K562 (cell line): ENCODE results near the gene CSNK2A1. TPM values are rescaled to one million over a fixed set of nuclear protein-coding genes. Genes with fewer than 3 reads are reported as not detected.

Experiments
- ATF7 ChIP-seq: fragments of 450-650 bp; IDR thresholded peaks from 2 replicates; pipeline ENCODE4 v1.7.1; 2014; ENCODE audit warnings: mild to moderate bottlenecking, moderate library complexity
- E2F3 ChIP-seq: fragments of 250-450 bp; sonication (Bioruptor Pico); IDR thresholded peaks from 2 replicates; pipeline ENCODE4 v1.4.0; 2020; ENCODE audit warnings: mild to moderate bottlenecking
- ESRRA ChIP-seq: fragments of 450-650 bp; IDR thresholded peaks from 2 replicates; pipeline ENCODE4 v1.6.1; 2014; ENCODE audit warnings: low read depth, mild to moderate bottlenecking, moderate library complexity, borderline replicate concordance
- NFYB ChIP-seq: IDR thresholded peaks from 2 replicates; pipeline ENCODE4 v1.6.1; 2011; ENCODE audit warnings: mild to moderate bottlenecking, moderate library complexity; ENCODE audit not compliant: insufficient read length; ENCODE audit errors: extremely low read depth
- RBM15 ChIP-seq: fragments of 200-400 bp; formaldehyde crosslinking; IDR thresholded peaks from 2 replicates; pipeline ENCODE4 v1.6.1; 2018; ENCODE audit warnings: mild to moderate bottlenecking, low read length, moderate library complexity; ENCODE audit not compliant: insufficient read depth
- YBX1 ChIP-seq: fragments of 450-650 bp; IDR thresholded peaks from 2 replicates; pipeline ENCODE4 v1.7.1; 2016; ENCODE audit warnings: mild to moderate bottlenecking
- polyA plus RNA-seq, 8 experiments: library from polyadenylated mRNA; depleted of rRNA in 4 of 8; stranded (reverse) in 5 of 8; unstranded in 3 of 8; fragments of >200 nt; fragmentation: Nextera tagmentation in 2 of 8; fragmentation: Illumina TruSeq in 1 of 8; extraction: Ambion mirVana in 2 of 8; extraction: Trizol in 1 of 8; gene quantifications; 2 replicates each; pipeline versions ENCODE4 v1.2.1 to v1.2.3, GENCODE V29; 2011 to 2014; ENCODE audit warnings: inconsistent platforms in 1 of 8, missing spikeins in 1 of 8
- total RNA-seq, 7 experiments: library from RNA; depleted of rRNA in 6 of 7; stranded (reverse); fragments of >200 nt in 6 of 7; fragmentation: Illumina TruSeq in 2 of 7; extraction: Trizol in 2 of 7; gene quantifications; 2 replicates each; pipeline versions ENCODE4 v1.2.1 to v1.2.3, GENCODE V29; 2011 to 2021; ENCODE audit warnings: low replicate concordance in 1 of 7
- TF ChIP-seq, protein P1 (sequence below): sonication (generic); formaldehyde crosslinking; IDR thresholded peaks from 2 replicates; pipeline ENCODE4 v1.8.0; 2022; ENCODE audit warnings: mild to moderate bottlenecking, missing genetic modification reagents
- TF ChIP-seq, protein P2 (sequence below): fragments of 250-450 bp; sonication (Bioruptor Pico); IDR thresholded peaks from 2 replicates; pipeline ENCODE4 v1.4.0; 2020; ENCODE audit warnings: borderline replicate concordance
- TF ChIP-seq, protein P3 (sequence below): sonication (generic); formaldehyde crosslinking; IDR thresholded peaks from 2 replicates; pipeline ENCODE4 v1.8.1; 2022; ENCODE audit warnings: missing genetic modification reagents
- TF ChIP-seq, protein P4 (sequence below): fragments of 250-450 bp; sonication (Bioruptor Pico); IDR thresholded peaks from 2 replicates; pipeline ENCODE4 v1.5.0; 2020; ENCODE audit warnings: mild to moderate bottlenecking

Gene CSNK2A1
- total and polyA plus RNA-seq, 9 of the 15 experiments (the other 6 are each of a cell fraction or from before 2014, with no cell fraction given) = 71.0 to 251 (median 103) TPM

DNA sequence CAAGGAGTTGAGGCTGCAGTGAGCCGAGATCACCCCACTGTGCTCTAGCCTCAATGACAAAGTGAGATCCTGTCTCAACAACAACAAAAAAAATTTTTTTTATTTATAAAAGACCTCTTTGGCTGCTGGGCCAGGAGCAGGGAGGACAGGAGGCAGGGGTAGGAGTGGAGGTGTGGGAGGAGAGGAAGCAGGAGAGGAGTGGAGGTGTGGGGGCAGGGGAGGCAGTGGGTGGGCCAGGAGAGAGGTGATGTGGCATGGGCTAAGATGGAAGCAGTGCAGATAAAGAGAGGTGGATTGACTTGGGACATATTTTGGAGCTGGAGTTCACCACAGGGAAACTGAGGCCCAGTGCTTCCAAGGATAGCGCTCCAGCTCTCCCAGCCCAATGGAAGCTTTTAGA lies 13.4 kb upstream of the CSNK2A1 start (continued):
- TF ChIP-seq, protein P1, sequence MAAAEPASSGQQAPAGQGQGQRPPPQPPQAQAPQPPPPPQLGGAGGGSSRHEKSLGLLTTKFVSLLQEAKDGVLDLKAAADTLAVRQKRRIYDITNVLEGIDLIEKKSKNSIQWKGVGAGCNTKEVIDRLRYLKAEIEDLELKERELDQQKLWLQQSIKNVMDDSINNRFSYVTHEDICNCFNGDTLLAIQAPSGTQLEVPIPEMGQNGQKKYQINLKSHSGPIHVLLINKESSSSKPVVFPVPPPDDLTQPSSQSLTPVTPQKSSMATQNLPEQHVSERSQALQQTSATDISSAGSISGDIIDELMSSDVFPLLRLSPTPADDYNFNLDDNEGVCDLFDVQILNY (CRISPR knock-in tag) = no peak
- TF ChIP-seq ESRRA = no peak
- TF ChIP-seq E2F3 (CRISPR knock-in tag) = no peak
- TF ChIP-seq, protein P2, sequence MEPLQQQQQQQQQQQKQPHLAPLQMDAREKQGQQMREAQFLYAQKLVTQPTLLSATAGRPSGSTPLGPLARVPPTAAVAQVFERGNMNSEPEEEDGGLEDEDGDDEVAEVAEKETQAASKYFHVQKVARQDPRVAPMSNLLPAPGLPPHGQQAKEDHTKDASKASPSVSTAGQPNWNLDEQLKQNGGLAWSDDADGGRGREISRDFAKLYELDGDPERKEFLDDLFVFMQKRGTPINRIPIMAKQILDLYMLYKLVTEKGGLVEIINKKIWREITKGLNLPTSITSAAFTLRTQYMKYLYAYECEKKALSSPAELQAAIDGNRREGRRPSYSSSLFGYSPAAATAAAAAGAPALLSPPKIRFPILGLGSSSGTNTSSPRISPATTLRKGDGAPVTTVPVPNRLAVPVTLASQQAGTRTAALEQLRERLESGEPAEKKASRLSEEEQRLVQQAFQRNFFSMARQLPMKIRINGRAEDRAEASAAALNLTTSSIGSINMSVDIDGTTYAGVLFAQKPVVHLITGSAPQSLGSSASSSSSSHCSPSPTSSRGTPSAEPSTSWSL (CRISPR knock-in tag) = no peak
- TF ChIP-seq YBX1 = no peak
- no peak for TF ChIP-seq RBM15
- TF ChIP-seq, protein P3, sequence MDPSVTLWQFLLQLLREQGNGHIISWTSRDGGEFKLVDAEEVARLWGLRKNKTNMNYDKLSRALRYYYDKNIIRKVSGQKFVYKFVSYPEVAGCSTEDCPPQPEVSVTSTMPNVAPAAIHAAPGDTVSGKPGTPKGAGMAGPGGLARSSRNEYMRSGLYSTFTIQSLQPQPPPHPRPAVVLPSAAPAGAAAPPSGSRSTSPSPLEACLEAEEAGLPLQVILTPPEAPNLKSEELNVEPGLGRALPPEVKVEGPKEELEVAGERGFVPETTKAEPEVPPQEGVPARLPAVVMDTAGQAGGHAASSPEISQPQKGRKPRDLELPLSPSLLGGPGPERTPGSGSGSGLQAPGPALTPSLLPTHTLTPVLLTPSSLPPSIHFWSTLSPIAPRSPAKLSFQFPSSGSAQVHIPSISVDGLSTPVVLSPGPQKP (CRISPR knock-in tag) = no peak
- no peak for TF ChIP-seq NFYB
- TF ChIP-seq, protein P4, sequence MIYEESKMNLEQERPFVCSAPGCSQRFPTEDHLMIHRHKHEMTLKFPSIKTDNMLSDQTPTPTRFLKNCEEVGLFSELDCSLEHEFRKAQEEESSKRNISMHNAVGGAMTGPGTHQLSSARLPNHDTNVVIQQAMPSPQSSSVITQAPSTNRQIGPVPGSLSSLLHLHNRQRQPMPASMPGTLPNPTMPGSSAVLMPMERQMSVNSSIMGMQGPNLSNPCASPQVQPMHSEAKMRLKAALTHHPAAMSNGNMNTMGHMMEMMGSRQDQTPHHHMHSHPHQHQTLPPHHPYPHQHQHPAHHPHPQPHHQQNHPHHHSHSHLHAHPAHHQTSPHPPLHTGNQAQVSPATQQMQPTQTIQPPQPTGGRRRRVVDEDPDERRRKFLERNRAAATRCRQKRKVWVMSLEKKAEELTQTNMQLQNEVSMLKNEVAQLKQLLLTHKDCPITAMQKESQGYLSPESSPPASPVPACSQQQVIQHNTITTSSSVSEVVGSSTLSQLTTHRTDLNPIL (CRISPR knock-in tag) = no peak
- no peak for TF ChIP-seq ATF7
